ENCODE measurements around the gene CBR3.
A peak's percentile ranks its signal among the peaks of the same experiment; 100 is the strongest.
"Not testable (repeated sequence)": the region's sequence is repeated elsewhere in the genome, so short reads cannot be mapped to it uniquely, and the experiment has no call there.

The CBR3 gene

DNA sequence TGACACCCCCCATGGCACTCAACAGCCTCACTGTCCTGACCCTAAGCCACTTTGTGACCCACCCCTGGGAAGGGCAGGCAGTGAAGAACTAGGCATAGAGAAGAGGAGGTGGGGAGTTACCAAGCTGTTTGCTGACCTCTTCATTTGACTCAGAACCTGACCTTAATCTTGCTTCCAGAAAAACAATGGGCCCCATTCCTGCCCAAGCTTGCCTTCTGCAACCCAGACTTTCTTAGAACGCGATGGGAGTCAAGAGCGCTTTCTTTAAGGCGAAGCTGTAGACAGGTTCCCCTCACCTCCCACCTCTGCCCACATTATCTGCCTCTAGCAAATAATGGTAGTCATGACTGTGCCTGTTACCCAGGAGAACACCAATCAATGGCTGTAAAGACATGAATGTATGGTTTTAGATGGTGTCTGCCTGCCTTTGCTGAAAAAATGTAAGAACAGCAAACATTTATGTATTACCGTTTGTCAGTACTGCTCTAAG is 8.2 kb upstream of the CBR3 start:
- peak overlapping the region in 2 of 11 experiments; percentile 27 to 48; a peak in 2 of 22 replicates for H3K4me2 ChIP-seq
- H3K36me3 ChIP-seq, result no peaks in the 10 kb centered on the region

DNA sequence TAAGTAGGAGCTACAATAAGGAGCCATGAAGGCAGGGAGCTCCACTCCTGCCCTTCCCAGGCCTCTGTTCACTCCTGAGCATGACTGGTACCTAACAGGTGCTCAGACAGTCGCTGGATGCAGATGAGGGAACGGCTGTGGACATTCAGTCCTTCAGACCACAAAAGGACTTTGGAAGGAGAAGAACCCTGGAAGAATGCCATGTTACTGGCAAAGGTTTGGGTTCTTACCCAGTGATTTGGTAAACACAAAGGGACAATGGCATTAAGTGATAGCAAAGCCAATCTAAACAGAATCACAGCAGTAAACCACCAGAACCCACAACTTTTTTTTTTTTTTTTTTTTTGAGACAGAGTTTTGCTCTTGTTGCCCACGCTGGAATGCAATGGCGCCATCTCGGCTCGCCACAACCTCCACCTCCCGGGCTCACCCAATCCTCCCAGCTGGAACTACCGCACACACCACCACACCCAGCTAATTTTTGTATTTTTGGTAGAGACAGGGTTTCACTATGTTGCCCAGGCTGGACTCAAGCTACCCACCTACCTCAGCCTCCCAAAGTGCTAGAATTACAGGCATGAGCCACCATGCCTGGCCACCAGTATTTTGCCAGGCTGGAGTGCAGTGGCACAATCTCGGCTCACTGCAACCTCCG is 7.5 kb upstream of the CBR3 start:
- no peak for TF ChIP-seq Cebpa-rat (IDR thresholded peaks at IDR 0.05)
- H3K27me3 ChIP-seq, result peaks cover 13 to 30% (median 27%) of the 10 kb centered on the region in 11 experiments
- H3K9ac ChIP-seq, result no peak overlapping the region
- H3K4me1 ChIP-seq, result peaks cover 6 to 14% (median 8%) of the 10 kb centered on the region in 10 experiments; a peak in 17 of 20 replicates
- no peaks in the 10 kb centered on the region for H4K20me1 ChIP-seq
- H3K4me3 ChIP-seq, result no peak overlapping the region
- H3K9me3 ChIP-seq (replicated peaks in 1 of 11), result no peaks in the 10 kb centered on the region
- H3K27ac ChIP-seq, result no peak overlapping the region
- no peak overlapping the region for H3K4me2 ChIP-seq
- no peaks in the 10 kb centered on the region for H3K36me3 ChIP-seq

More for the DNA sequence above, 8.2 kb upstream of the CBR3 start:
- H3K4me3 ChIP-seq, result no peak overlapping the region
- no peak overlapping the region for H3K27ac ChIP-seq
- no peaks in the 10 kb centered on the region for H3K9me3 ChIP-seq (replicated peaks in 1 of 11)
- no peaks in the 10 kb centered on the region for H4K20me1 ChIP-seq
- H3K27me3 ChIP-seq, result peaks cover 8 to 24% (median 21%) of the 10 kb centered on the region in 11 experiments
- H3K4me1 ChIP-seq, result peaks cover 6 to 14% (median 8%) of the 10 kb centered on the region in 10 experiments; a peak in 17 of 20 replicates
- TF ChIP-seq Cebpa-rat (IDR thresholded peaks at IDR 0.05), result no peak
- no peak overlapping the region for H3K9ac ChIP-seq

DNA sequence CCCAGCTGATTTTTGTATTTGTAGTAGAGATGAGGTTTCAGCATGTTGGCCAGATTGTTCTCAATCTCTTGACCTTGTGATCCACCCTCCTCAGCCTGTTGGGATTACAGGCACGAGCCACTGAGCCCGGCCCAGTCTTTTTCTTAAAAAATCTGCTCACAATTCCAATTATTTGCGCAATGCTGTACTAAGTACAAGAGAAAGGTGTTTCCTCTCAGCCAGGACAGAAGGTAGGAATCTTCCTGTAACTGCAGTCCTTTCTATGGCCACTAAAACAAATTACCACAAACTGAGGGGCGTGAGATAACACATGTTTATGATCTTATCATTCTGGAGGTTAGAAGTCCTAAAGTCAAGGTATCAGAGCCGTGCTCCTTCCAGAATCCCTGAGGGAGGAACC is 6.9 kb upstream of the CBR3 start:
- H3K27me3 ChIP-seq, result peaks cover 19 to 36% (median 33%) of the 10 kb centered on the region in 11 experiments
- no peaks in the 10 kb centered on the region for H3K36me3 ChIP-seq
- H3K9me3 ChIP-seq (replicated peaks in 1 of 11), result no peaks in the 10 kb centered on the region
- H3K27ac ChIP-seq, result no peak overlapping the region
- no peak overlapping the region for H3K4me3 ChIP-seq
- no peak for TF ChIP-seq Cebpa-rat (IDR thresholded peaks at IDR 0.05)
- H3K9ac ChIP-seq, result no peak overlapping the region
- no peak overlapping the region for H3K4me2 ChIP-seq
- peaks cover 6 to 19% (median 9%) of the 10 kb centered on the region in 10 experiments; a peak in 18 of 20 replicates for H3K4me1 ChIP-seq
- H4K20me1 ChIP-seq, result no peaks in the 10 kb centered on the region

DNA sequence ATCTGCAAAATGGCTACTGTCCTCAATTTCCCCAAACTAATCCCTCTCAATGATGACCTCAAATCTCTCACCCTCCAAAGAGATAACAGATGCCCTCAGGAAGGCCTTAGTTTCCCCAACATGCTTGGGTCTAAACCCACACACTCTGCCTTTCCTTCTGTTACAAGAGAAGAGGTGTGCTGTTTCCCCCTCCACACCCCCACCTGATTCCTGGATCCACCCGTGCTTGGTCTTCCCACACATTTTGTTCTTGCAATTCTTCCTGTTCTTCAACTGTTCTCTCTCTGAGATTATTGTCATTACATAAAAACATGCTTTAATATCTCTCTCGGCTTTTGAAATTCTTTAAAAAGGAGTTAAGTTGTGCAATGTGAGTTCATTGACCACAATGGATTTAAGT is 5.7 kb upstream of the CBR3 start:
- peak overlapping the region in 7 of 11 experiments; percentile 4 to 55 (median 32); a peak in 3 of 22 replicates for H3K4me2 ChIP-seq
- TF ChIP-seq Cebpa-rat (IDR thresholded peaks at IDR 0.05), result no peak
- H3K27ac ChIP-seq, result no peak overlapping the region
- no peaks in the 10 kb centered on the region for H3K36me3 ChIP-seq
- H3K4me3 ChIP-seq, result no peak overlapping the region
- H3K9ac ChIP-seq, result no peak overlapping the region
- H3K9me3 ChIP-seq (replicated peaks in 1 of 11), result no peaks in the 10 kb centered on the region
- peaks cover 8 to 24% (median 12%) of the 10 kb centered on the region in 10 experiments for H3K4me1 ChIP-seq
- H3K27me3 ChIP-seq, result peaks cover 32 to 49% (median 45%) of the 10 kb centered on the region in 11 experiments
- peaks cover 0 to 4% (median 0%) of the 10 kb centered on the region in 11 experiments; a peak in 1 of 22 replicates for H4K20me1 ChIP-seq

DNA sequence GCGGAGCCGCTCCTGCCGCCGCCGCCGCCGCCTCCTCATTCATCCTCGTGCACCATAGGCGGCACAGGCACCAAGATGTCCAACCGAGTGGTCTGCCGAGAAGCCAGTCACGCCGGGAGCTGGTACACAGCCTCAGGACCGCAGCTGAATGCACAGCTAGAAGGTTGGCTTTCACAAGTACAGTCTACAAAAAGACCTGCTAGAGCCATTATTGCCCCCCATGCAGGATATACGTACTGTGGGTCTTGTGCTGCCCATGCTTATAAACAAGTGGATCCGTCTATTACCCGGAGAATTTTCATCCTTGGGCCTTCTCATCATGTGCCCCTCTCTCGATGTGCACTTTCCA is 4.5 kb upstream of the CBR3 start:
- H3K36me3 ChIP-seq; H3K27ac ChIP-seq; H3K9me3 ChIP-seq (replicated peaks in 1 of 11): not testable (repeated sequence)
- H3K27me3 ChIP-seq, result peaks cover 43 to 60% (median 57%) of the 10 kb centered on the region in 11 experiments
- peak overlapping the region; percentile 39 to 64 (median 49); a peak in 18 of 20 replicates for H3K4me3 ChIP-seq
- peak overlapping the region; percentile 31 to 68 (median 61) for H3K4me2 ChIP-seq
- H4K20me1 ChIP-seq, result peaks cover 0 to 12% (median 0%) of the 10 kb centered on the region in 11 experiments; a peak in 5 of 22 replicates
- H3K4me1 ChIP-seq, result peaks cover 20 to 33% (median 23%) of the 10 kb centered on the region in 10 experiments
- H3K9ac ChIP-seq, result peak overlapping the region in 3 of 11 experiments; percentile 35 to 55 (median 55); a peak in 3 of 22 replicates

DNA sequence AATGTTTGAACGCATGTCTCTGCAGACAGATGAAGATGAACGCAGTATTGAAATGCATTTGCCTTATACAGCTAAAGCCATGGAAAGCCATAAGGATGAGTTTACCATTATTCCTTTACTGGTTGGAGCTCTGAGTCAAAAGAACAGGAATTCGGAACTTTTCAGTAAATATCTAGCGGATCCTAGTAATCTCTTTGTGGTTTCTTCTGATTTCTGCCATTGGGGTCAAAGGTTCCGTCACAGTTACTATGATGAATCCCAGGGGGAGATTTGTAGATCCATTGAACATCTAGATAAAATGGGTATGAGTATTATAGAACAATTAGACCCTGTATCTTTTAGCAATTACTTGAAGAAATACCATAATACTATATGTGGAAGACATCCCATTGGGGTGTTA is 4.0 kb upstream of the CBR3 start:
- Histone ChIP-seq H3K27me3 (peaks cover 43 to 65% (median 62%) of the 10 kb centered on the region in 11 experiments), H3K4me2 (peak overlapping the region; percentile 31 to 68 (median 61); a peak in 20 of 22 replicates), H4K20me1 (peaks cover 0 to 12% (median 0%) of the 10 kb centered on the region in 11 experiments; a peak in 5 of 22 replicates), H3K4me1 (peaks cover 20 to 31% (median 26%) of the 10 kb centered on the region in 10 experiments), H3K4me3 (peak overlapping the region in 7 of 10 experiments; percentile 39 to 55 (median 46); a peak in 5 of 20 replicates)
- not testable (repeated sequence) for H3K9ac ChIP-seq; H3K9me3 ChIP-seq (replicated peaks in 1 of 11); H3K27ac ChIP-seq; H3K36me3 ChIP-seq

DNA sequence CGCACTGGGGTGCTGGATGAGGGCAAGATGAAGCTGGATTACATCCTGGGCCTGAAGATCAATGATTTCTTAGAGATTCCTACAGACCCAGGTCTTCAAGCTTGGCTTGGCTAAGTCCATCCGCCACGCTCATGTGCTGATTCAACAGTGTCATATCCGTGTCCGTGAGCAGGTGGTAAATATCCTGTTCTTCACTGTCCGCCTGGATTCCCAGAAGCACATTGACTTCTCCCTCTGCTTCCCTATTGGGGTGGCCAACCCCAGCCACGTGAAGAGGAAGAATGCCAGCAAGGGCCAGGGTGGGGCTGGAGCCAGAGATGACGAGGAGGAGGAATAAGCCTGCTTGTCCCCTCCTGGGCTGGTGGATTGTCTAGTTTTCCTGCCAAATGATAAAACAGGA is 2.2 kb upstream of the CBR3 start:
- Histone ChIP-seq H3K27me3 (peaks cover 59 to 83% (median 80%) of the 10 kb centered on the region in 11 experiments), H3K36me3 (no peaks in the 10 kb centered on the region), H3K4me2 (peak overlapping the region in 2 of 11 experiments; percentile 16 to 68; a peak in 3 of 22 replicates), H3K4me1 (peaks cover 31 to 47% (median 41%) of the 10 kb centered on the region in 10 experiments), H3K4me3 (no peak overlapping the region), H4K20me1 (peaks cover 0 to 12% (median 0%) of the 10 kb centered on the region in 11 experiments; a peak in 5 of 22 replicates), H3K9me3 (replicated peaks in 1 of 11) (no peaks in the 10 kb centered on the region), H3K27ac (no peak overlapping the region), H3K9ac (no peak overlapping the region)
- TF ChIP-seq Cebpa-rat (IDR thresholded peaks at IDR 0.05), result no peak

DNA sequence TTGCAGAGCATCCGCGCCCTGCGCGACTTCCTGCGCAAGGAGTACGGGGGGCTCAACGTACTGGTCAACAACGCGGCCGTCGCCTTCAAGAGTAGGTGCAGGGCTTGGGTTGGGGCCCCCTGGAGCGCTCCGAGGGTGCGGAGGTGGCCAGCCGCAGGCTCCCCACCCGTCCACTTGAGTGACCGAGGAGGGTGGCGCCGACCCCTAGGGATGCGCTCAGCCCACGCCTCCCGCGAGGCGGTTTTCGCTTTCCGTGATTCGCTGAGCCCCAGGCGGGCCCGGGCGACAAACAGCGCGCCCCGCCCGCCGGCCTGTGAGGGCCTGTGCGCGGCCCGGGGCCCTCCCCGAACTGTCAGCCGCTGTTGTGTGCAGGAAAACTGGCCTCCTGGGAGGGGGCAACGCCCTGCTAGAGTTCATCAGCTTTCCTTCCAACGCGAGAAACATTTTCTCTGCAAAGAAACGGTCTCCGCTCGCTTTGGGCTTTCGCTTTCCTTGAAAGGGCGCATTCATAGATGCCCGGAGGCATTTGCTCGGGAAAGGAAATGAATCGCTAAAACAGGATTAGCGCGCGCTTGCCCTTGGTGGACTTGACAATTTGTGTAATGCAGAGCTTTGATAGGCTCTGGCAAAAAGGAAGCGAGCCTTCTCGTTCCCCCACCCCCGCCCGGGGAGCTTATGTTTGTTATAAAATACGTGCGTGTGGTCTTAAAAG is 668 bp downstream of the CBR3 start:
- Histone ChIP-seq H3K4me1 (peaks cover 29 to 47% (median 38%) of the 10 kb centered on the region in 10 experiments), H3K9me3 (replicated peaks in 1 of 11) (no peaks in the 10 kb centered on the region), H3K4me3 (peak overlapping the region; percentile 56 to 77 (median 65)), H3K36me3 (no peaks in the 10 kb centered on the region), H3K9ac (peak overlapping the region; percentile 54 to 79 (median 70); a peak in 21 of 22 replicates), H3K27me3 (peaks cover 57 to 76% (median 73%) of the 10 kb centered on the region in 11 experiments), H3K27ac (peak overlapping the region in 8 of 11 experiments; percentile 4 to 76 (median 36); a peak in 14 of 22 replicates), H3K4me2 (peak overlapping the region; percentile 90 to 100 (median 100)), H4K20me1 (peaks cover 0 to 12% (median 0%) of the 10 kb centered on the region in 11 experiments; a peak in 5 of 22 replicates)
- TF ChIP-seq Cebpa-rat (IDR thresholded peaks at IDR 0.05), result no peak

DNA sequence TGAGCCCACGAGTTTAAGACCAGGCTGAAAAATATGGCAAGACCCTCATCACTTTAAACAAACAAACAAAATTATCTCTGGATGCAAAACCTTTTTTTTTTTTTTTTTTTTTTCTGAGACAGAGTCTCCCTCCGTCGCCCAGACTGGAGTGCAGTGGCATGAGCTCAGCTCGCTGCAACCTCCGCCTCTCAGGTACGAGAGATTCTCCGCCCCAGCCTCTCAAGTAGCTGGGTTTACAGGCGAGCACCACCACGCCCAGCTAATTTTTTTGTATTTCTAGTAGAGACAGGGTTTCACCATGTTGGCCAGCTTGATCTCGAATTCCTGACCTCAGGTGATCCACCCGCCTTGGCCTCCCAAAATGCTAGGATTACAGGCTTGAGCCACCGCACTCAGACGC is 4.9 kb downstream of the CBR3 start:
- not testable (repeated sequence) for H3K9ac ChIP-seq; H3K4me3 ChIP-seq; H3K36me3 ChIP-seq; H3K4me2 ChIP-seq; H3K27ac ChIP-seq; H3K9me3 ChIP-seq (replicated peaks in 1 of 11); H4K20me1 ChIP-seq
- Histone ChIP-seq H3K4me1 (peaks cover 10 to 31% (median 25%) of the 10 kb centered on the region in 10 experiments), H3K27me3 (peaks cover 23 to 37% (median 37%) of the 10 kb centered on the region in 11 experiments)

Data from BLaER1 treated with 17β-estradiol and CSF1 and Interleukin-3, amounts not matched to agents 10 nM and 100 nM (cell line).